Breast epithelium (tissue), 3 donors: ENCODE results near the gene ZNF281.

ENCODE experiments used
- CTCF ChIP-seq, 3 donors: fragments of 450-650 bp; IDR thresholded peaks; one replicate each; pipeline ENCODE4 v1.5.1; 2016 to 2017; ENCODE audit warnings: antibody characterized with exemption in 3 of 3, mild to moderate bottlenecking in 3 of 3, moderate library complexity in 3 of 3
- POLR2A ChIP-seq: fragments of 450-650 bp; IDR thresholded peaks from one replicate; pipeline ENCODE4 v1.6.1; 2016; ENCODE audit warnings: antibody characterized with exemption, mild to moderate bottlenecking, moderate library complexity
- POLR2AphosphoS5 ChIP-seq, 3 donors: sonication (generic); formaldehyde crosslinking; IDR thresholded peaks; one replicate each; pipeline ENCODE4 v1.6.1; 2017; ENCODE audit warnings: antibody characterized with exemption in 3 of 3

- no peak for TF ChIP-seq CTCF (IDR thresholded peaks at IDR 0.05)
- no peak for TF ChIP-seq POLR2AphosphoS5 (IDR thresholded peaks at IDR 0.05)
- no peak for TF ChIP-seq POLR2A
Measured at GRCh38 chr1:200359610-200360163, 50.1 kb downstream of the ZNF281 start.
